ENCODE data around the gene TXNDC11. TPM values are rescaled to one million over a fixed set of nuclear protein-coding genes. Genes with fewer than 3 reads are reported as not detected.

Gene TXNDC11
- total and polyA plus RNA-seq, 9 of the 15 experiments (the other 6 are each of a cell fraction or from before 2014, with no cell fraction given): 0.66 to 32.6 (median 26.2) TPM

GRCh38 chr16:11667824-11668622 is 74.6 kb downstream of the TXNDC11 start, which contains the start of gene SNN (continued):
- TF ChIP-seq, protein P1, sequence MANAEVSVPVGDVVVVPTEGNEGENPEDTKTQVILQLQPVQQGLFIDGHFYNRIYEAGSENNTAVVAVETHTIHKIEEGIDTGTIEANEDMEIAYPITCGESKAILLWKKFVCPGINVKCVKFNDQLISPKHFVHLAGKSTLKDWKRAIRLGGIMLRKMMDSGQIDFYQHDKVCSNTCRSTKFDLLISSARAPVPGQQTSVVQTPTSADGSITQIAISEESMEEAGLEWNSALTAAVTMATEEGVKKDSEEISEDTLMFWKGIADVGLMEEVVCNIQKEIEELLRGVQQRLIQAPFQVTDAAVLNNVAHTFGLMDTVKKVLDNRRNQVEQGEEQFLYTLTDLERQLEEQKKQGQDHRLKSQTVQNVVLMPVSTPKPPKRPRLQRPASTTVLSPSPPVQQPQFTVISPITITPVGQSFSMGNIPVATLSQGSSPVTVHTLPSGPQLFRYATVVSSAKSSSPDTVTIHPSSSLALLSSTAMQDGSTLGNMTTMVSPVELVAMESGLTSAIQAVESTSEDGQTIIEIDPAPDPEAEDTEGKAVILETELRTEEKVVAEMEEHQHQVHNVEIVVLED (CRISPR knock-in tag; IDR thresholded peaks at IDR 0.05): 0 out of 2 replicates have a peak, but pooled peaks have one; percentile 7
- TF ChIP-seq GATAD2A (IDR thresholded peaks at IDR 0.05): no peak
- TF ChIP-seq ZNF384 (IDR thresholded peaks at IDR 0.05; ENCODE audit: low read depth, low read length): no peak
- no peak for TF ChIP-seq ESRRA (IDR thresholded peaks at IDR 0.05; ENCODE audit: borderline replicate concordance, low read depth)
- TF ChIP-seq, protein P2, sequence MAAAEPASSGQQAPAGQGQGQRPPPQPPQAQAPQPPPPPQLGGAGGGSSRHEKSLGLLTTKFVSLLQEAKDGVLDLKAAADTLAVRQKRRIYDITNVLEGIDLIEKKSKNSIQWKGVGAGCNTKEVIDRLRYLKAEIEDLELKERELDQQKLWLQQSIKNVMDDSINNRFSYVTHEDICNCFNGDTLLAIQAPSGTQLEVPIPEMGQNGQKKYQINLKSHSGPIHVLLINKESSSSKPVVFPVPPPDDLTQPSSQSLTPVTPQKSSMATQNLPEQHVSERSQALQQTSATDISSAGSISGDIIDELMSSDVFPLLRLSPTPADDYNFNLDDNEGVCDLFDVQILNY (CRISPR knock-in tag; IDR thresholded peaks at IDR 0.05): no peak
- no peak for TF ChIP-seq ZNF551 (CRISPR knock-in tag; IDR thresholded peaks at IDR 0.05)
- no peak for TF ChIP-seq NCOA4 (IDR thresholded peaks at IDR 0.05; ENCODE audit: partially characterized antibody)
- no peak for TF ChIP-seq ZNF280B (CRISPR knock-in tag; IDR thresholded peaks at IDR 0.05)
- TF ChIP-seq ZNF134 (CRISPR knock-in tag; conservative IDR thresholded peaks at IDR 0.05): no peak
- TF ChIP-seq YBX1 (IDR thresholded peaks at IDR 0.05): no peak
- no peak for TF ChIP-seq ZNF239 (CRISPR knock-in tag; IDR thresholded peaks at IDR 0.05)
- TF ChIP-seq NR2C1 (IDR thresholded peaks at IDR 0.05): no peak
- TF ChIP-seq NR2C1 (tag; IDR thresholded peaks at IDR 0.05): no peak
- no peak for TF ChIP-seq FOSL1 (tag; conservative IDR thresholded peaks at IDR 0.05)
- no peak for TF ChIP-seq RFX7 (CRISPR knock-in tag; IDR thresholded peaks at IDR 0.05)
- no peak for TF ChIP-seq MCM3 (IDR thresholded peaks at IDR 0.05)
- peak; percentile 68 for TF ChIP-seq USF2 (CRISPR knock-in tag; IDR thresholded peaks at IDR 0.05)
- no peak for TF ChIP-seq GTF2A2 (tag; IDR thresholded peaks at IDR 0.05)
- TF ChIP-seq BMI1 (IDR thresholded peaks at IDR 0.05; ENCODE audit: low read length): no peak
